Measurements from ENCODE around the gene GPC6.
A peak's percentile ranks its signal among the peaks of the same experiment; 100 is the strongest.

The GPC6 gene

GRCh38 chr13:93767180-93767916, 540.7 kb downstream of the GPC6 start:
- H3K27ac ChIP-seq (ENCODE audit: insufficient read depth in 1 of 2, low read depth in 1 of 2, low read length in 2 of 2, poor library complexity in 1 of 2, severe bottlenecking in 2 of 2), result no peak overlapping the region
- no peaks in the 10 kb centered on the region for H3K9me3 ChIP-seq (ENCODE audit: control extremely low read depth in 1 of 5, control insufficient read depth in 4 of 5, insufficient read depth in 2 of 5, low read depth in 1 of 5, low read length in 4 of 5)
- H3K4me1 ChIP-seq (ENCODE audit: control extremely low read depth in 1 of 4, control insufficient read depth in 4 of 4, insufficient read depth in 4 of 4, low read length in 3 of 4), result no peaks in the 10 kb centered on the region
- H3K36me3 ChIP-seq (ENCODE audit: control insufficient read depth in 4 of 4, insufficient read depth in 4 of 4, low read length in 3 of 4), result no peaks in the 10 kb centered on the region
- ChIA-PET CTCF (interaction anchor here (0.9 kb wide), 1 partner anchor 17 kb away, joined by 3 read pairs; no protein-coding TSS in a partner anchor), POLR2A (no interaction called here)
- H3K27me3 ChIP-seq (replicated peaks in 2 of 5; ENCODE audit: control insufficient read depth in 4 of 5, insufficient read depth in 5 of 5, low read length in 4 of 5), result no peaks in the 10 kb centered on the region
- H3K4me3 ChIP-seq (ENCODE audit: control insufficient read depth in 1 of 7, extremely low read depth in 1 of 7, insufficient read depth in 4 of 7, low read depth in 2 of 7, low read length in 6 of 7), result no peak overlapping the region
- no peak for DNase-seq
- 85% methylated on average over 8 of the region's 10 CpGs for WGBS (ENCODE audit: insufficient coverage)

- Histone ChIP-seq H3K36me3 (ENCODE audit: control insufficient read depth in 4 of 4, insufficient read depth in 4 of 4, low read length in 3 of 4) (no peaks in the 10 kb centered on the region), H3K27me3 (replicated peaks in 2 of 5; ENCODE audit: control insufficient read depth in 4 of 5, insufficient read depth in 5 of 5, low read length in 4 of 5) (no peaks in the 10 kb centered on the region), H3K4me3 (ENCODE audit: control insufficient read depth in 1 of 7, extremely low read depth in 1 of 7, insufficient read depth in 4 of 7, low read depth in 2 of 7, low read length in 6 of 7) (no peak overlapping the region), H3K9me3 (ENCODE audit: control extremely low read depth in 1 of 5, control insufficient read depth in 4 of 5, insufficient read depth in 2 of 5, low read depth in 1 of 5, low read length in 4 of 5) (no peaks in the 10 kb centered on the region), H3K4me1 (ENCODE audit: control extremely low read depth in 1 of 4, control insufficient read depth in 4 of 4, insufficient read depth in 4 of 4, low read length in 3 of 4) (no peaks in the 10 kb centered on the region), H3K27ac (ENCODE audit: insufficient read depth in 1 of 2, low read depth in 1 of 2, low read length in 2 of 2, poor library complexity in 1 of 2, severe bottlenecking in 2 of 2) (no peak overlapping the region)
- 84% methylated on average over 3 of the region's 4 CpGs for WGBS (ENCODE audit: insufficient coverage)
- ChIA-PET CTCF (no interaction called here), POLR2A (no interaction called here)
- no peak for DNase-seq
These were observed 541.4 kb downstream of the GPC6 start for GRCh38 chr13:93767917-93768409.

- POLR2A ChIA-PET, result no interaction called here
- H3K9me3 ChIP-seq (ENCODE audit: control extremely low read depth in 1 of 5, control insufficient read depth in 4 of 5, insufficient read depth in 2 of 5, low read depth in 1 of 5, low read length in 4 of 5), result no peaks in the 10 kb centered on the region
- no CpG with 5 or more reads among the region's 3 CpGs for WGBS (ENCODE audit: insufficient coverage)
- no peak overlapping the region for H3K27ac ChIP-seq (ENCODE audit: insufficient read depth in 1 of 2, low read depth in 1 of 2, low read length in 2 of 2, poor library complexity in 1 of 2, severe bottlenecking in 2 of 2)
- CTCF ChIA-PET, result interaction anchor here (1.4 kb wide), 1 partner anchor 41 kb away, joined by 3 read pairs; no protein-coding TSS in a partner anchor
- no peak for DNase-seq
- H3K27me3 ChIP-seq (replicated peaks in 2 of 5; ENCODE audit: control insufficient read depth in 4 of 5, insufficient read depth in 5 of 5, low read length in 4 of 5), result no peaks in the 10 kb centered on the region
- H3K4me3 ChIP-seq (ENCODE audit: control insufficient read depth in 1 of 7, extremely low read depth in 1 of 7, insufficient read depth in 4 of 7, low read depth in 2 of 7, low read length in 6 of 7), result no peak overlapping the region
- H3K36me3 ChIP-seq (ENCODE audit: control insufficient read depth in 4 of 4, insufficient read depth in 4 of 4, low read length in 3 of 4), result no peaks in the 10 kb centered on the region
- H3K4me1 ChIP-seq (ENCODE audit: control extremely low read depth in 1 of 4, control insufficient read depth in 4 of 4, insufficient read depth in 4 of 4, low read length in 3 of 4), result no peaks in the 10 kb centered on the region
These were observed 542.5 kb downstream of the GPC6 start for GRCh38 chr13:93769101-93769500.

- H3K36me3 ChIP-seq (ENCODE audit: control insufficient read depth in 4 of 4, insufficient read depth in 4 of 4, low read length in 3 of 4), result no peaks in the 10 kb centered on the region
- no peak overlapping the region for H3K4me3 ChIP-seq (ENCODE audit: control insufficient read depth in 1 of 7, extremely low read depth in 1 of 7, insufficient read depth in 4 of 7, low read depth in 2 of 7, low read length in 6 of 7)
- no peaks in the 10 kb centered on the region for H3K4me1 ChIP-seq (ENCODE audit: control extremely low read depth in 1 of 4, control insufficient read depth in 4 of 4, insufficient read depth in 4 of 4, low read length in 3 of 4)
- ChIA-PET POLR2A (no interaction called here), CTCF (interaction anchor here (1.4 kb wide), 1 partner anchor 41 kb away, joined by 3 read pairs; no protein-coding TSS in a partner anchor)
- no peaks in the 10 kb centered on the region for H3K27me3 ChIP-seq (replicated peaks in 2 of 5; ENCODE audit: control insufficient read depth in 4 of 5, insufficient read depth in 5 of 5, low read length in 4 of 5)
- no peak for DNase-seq
- H3K9me3 ChIP-seq (ENCODE audit: control extremely low read depth in 1 of 5, control insufficient read depth in 4 of 5, insufficient read depth in 2 of 5, low read depth in 1 of 5, low read length in 4 of 5), result no peaks in the 10 kb centered on the region
- WGBS (ENCODE audit: insufficient coverage), result 100% methylated on average over 1 of the region's 1 CpG
- no peak overlapping the region for H3K27ac ChIP-seq (ENCODE audit: insufficient read depth in 1 of 2, low read depth in 1 of 2, low read length in 2 of 2, poor library complexity in 1 of 2, severe bottlenecking in 2 of 2)
These were observed 543.0 kb downstream of the GPC6 start for GRCh38 chr13:93769607-93770006.

- 100% methylated on average over 4 of the region's 8 CpGs for WGBS (ENCODE audit: insufficient coverage)
- H3K27me3 ChIP-seq (replicated peaks in 2 of 5; ENCODE audit: control insufficient read depth in 4 of 5, insufficient read depth in 5 of 5, low read length in 4 of 5), result no peaks in the 10 kb centered on the region
- ChIA-PET POLR2A (no interaction called here), CTCF (no interaction called here)
- H3K36me3 ChIP-seq (ENCODE audit: control insufficient read depth in 4 of 4, insufficient read depth in 4 of 4, low read length in 3 of 4), result no peaks in the 10 kb centered on the region
- no peaks in the 10 kb centered on the region for H3K4me1 ChIP-seq (ENCODE audit: control extremely low read depth in 1 of 4, control insufficient read depth in 4 of 4, insufficient read depth in 4 of 4, low read length in 3 of 4)
- DNase-seq, result no peak
- no peak overlapping the region for H3K4me3 ChIP-seq (ENCODE audit: control insufficient read depth in 1 of 7, extremely low read depth in 1 of 7, insufficient read depth in 4 of 7, low read depth in 2 of 7, low read length in 6 of 7)
- H3K27ac ChIP-seq (ENCODE audit: insufficient read depth in 1 of 2, low read depth in 1 of 2, low read length in 2 of 2, poor library complexity in 1 of 2, severe bottlenecking in 2 of 2), result no peak overlapping the region
- H3K9me3 ChIP-seq (ENCODE audit: control extremely low read depth in 1 of 5, control insufficient read depth in 4 of 5, insufficient read depth in 2 of 5, low read depth in 1 of 5, low read length in 4 of 5), result no peaks in the 10 kb centered on the region
These were observed 544.6 kb downstream of the GPC6 start for GRCh38 chr13:93771227-93771626.

- Histone ChIP-seq H3K27ac (ENCODE audit: insufficient read depth in 1 of 2, low read depth in 1 of 2, low read length in 2 of 2, poor library complexity in 1 of 2, severe bottlenecking in 2 of 2) (no peak overlapping the region), H3K4me1 (ENCODE audit: control extremely low read depth in 1 of 4, control insufficient read depth in 4 of 4, insufficient read depth in 4 of 4, low read length in 3 of 4) (no peaks in the 10 kb centered on the region), H3K9me3 (ENCODE audit: control extremely low read depth in 1 of 5, control insufficient read depth in 4 of 5, insufficient read depth in 2 of 5, low read depth in 1 of 5, low read length in 4 of 5) (no peaks in the 10 kb centered on the region), H3K4me3 (ENCODE audit: control insufficient read depth in 1 of 7, extremely low read depth in 1 of 7, insufficient read depth in 4 of 7, low read depth in 2 of 7, low read length in 6 of 7) (no peak overlapping the region), H3K27me3 (replicated peaks in 2 of 5; ENCODE audit: control insufficient read depth in 4 of 5, insufficient read depth in 5 of 5, low read length in 4 of 5) (no peaks in the 10 kb centered on the region), H3K36me3 (ENCODE audit: control insufficient read depth in 4 of 4, insufficient read depth in 4 of 4, low read length in 3 of 4) (no peaks in the 10 kb centered on the region)
- DNase-seq, result peak in 1 of 3 donors; percentile 1
- no CpG with 5 or more reads among the region's 1 CpG for WGBS (ENCODE audit: insufficient coverage)
- CTCF ChIA-PET, result no interaction called here
- POLR2A ChIA-PET, result no interaction called here
These were observed 545.2 kb downstream of the GPC6 start for GRCh38 chr13:93771782-93772181.

GRCh38 chr13:93774506-93774905, 547.9 kb downstream of the GPC6 start:
- DNase-seq, result no peak
- 100% methylated on average over 1 of the region's 2 CpGs for WGBS (ENCODE audit: insufficient coverage)
- Histone ChIP-seq H3K27ac (ENCODE audit: insufficient read depth in 1 of 2, low read depth in 1 of 2, low read length in 2 of 2, poor library complexity in 1 of 2, severe bottlenecking in 2 of 2) (no peak overlapping the region), H3K36me3 (ENCODE audit: control insufficient read depth in 4 of 4, insufficient read depth in 4 of 4, low read length in 3 of 4) (no peaks in the 10 kb centered on the region), H3K4me3 (ENCODE audit: control insufficient read depth in 1 of 7, extremely low read depth in 1 of 7, insufficient read depth in 4 of 7, low read depth in 2 of 7, low read length in 6 of 7) (no peak overlapping the region), H3K27me3 (replicated peaks in 2 of 5; ENCODE audit: control insufficient read depth in 4 of 5, insufficient read depth in 5 of 5, low read length in 4 of 5) (no peaks in the 10 kb centered on the region), H3K4me1 (ENCODE audit: control extremely low read depth in 1 of 4, control insufficient read depth in 4 of 4, insufficient read depth in 4 of 4, low read length in 3 of 4) (no peaks in the 10 kb centered on the region), H3K9me3 (ENCODE audit: control extremely low read depth in 1 of 5, control insufficient read depth in 4 of 5, insufficient read depth in 2 of 5, low read depth in 1 of 5, low read length in 4 of 5) (no peaks in the 10 kb centered on the region)
- CTCF ChIA-PET, result no interaction called here
- POLR2A ChIA-PET, result no interaction called here

Data from common myeloid progenitor, CD34-positive (primary cell).